ENCODE results near the gene FAM163B.

Gene FAM163B

GRCh38 chr9:133594310-133594709 is 14.9 kb downstream of the FAM163B start:
- no peaks in the 10 kb centered on the region for H3K27me3 ChIP-seq (ENCODE audit: insufficient read depth, poor library complexity, severe bottlenecking)
- TF ChIP-seq CTCF (IDR thresholded peaks at IDR 0.05; ENCODE audit: poor library complexity, severe bottlenecking): no peak
- peaks cover 6% of the 10 kb centered on the region for H3K9me3 ChIP-seq (ENCODE audit: severe bottlenecking)
- H3K4me1 ChIP-seq (ENCODE audit: insufficient read depth, poor library complexity, severe bottlenecking): no peaks in the 10 kb centered on the region
- no peak for DNase-seq (ENCODE audit: low spot score)
- H3K4me3 ChIP-seq (ENCODE audit: severe bottlenecking): no peak overlapping the region
- ATAC-seq (ENCODE audit: low read depth): no peak
- no peak overlapping the region for H3K27ac ChIP-seq (ENCODE audit: poor library complexity, severe bottlenecking)
- H3K36me3 ChIP-seq (ENCODE audit: low read depth): no peaks in the 10 kb centered on the region

GRCh38 chr9:133593587-133594253 is 15.5 kb downstream of the FAM163B start:
- Histone ChIP-seq H3K4me1 (ENCODE audit: insufficient read depth, poor library complexity, severe bottlenecking) (no peaks in the 10 kb centered on the region), H3K36me3 (ENCODE audit: low read depth) (no peaks in the 10 kb centered on the region), H3K4me3 (ENCODE audit: severe bottlenecking) (no peak overlapping the region), H3K27me3 (ENCODE audit: insufficient read depth, poor library complexity, severe bottlenecking) (no peaks in the 10 kb centered on the region), H3K9me3 (ENCODE audit: severe bottlenecking) (peaks cover 6% of the 10 kb centered on the region), H3K27ac (ENCODE audit: poor library complexity, severe bottlenecking) (no peak overlapping the region)
- TF ChIP-seq CTCF (IDR thresholded peaks at IDR 0.05; ENCODE audit: poor library complexity, severe bottlenecking): no peak
- DNase-seq (ENCODE audit: low spot score) (no peak), ATAC-seq (ENCODE audit: low read depth) (no peak)

GRCh38 chr9:133592731-133593409 is 16.3 kb downstream of the FAM163B start:
- no peak for TF ChIP-seq CTCF (IDR thresholded peaks at IDR 0.05; ENCODE audit: poor library complexity, severe bottlenecking)
- Histone ChIP-seq H3K36me3 (ENCODE audit: low read depth) (no peaks in the 10 kb centered on the region), H3K27me3 (ENCODE audit: insufficient read depth, poor library complexity, severe bottlenecking) (no peaks in the 10 kb centered on the region), H3K9me3 (ENCODE audit: severe bottlenecking) (peaks cover 6% of the 10 kb centered on the region), H3K27ac (ENCODE audit: poor library complexity, severe bottlenecking) (no peak overlapping the region), H3K4me1 (ENCODE audit: insufficient read depth, poor library complexity, severe bottlenecking) (no peaks in the 10 kb centered on the region), H3K4me3 (ENCODE audit: severe bottlenecking) (no peak overlapping the region)
- ATAC-seq (ENCODE audit: low read depth) (no peak), DNase-seq (ENCODE audit: low spot score) (no peak)

- Histone ChIP-seq H3K36me3 (ENCODE audit: low read depth) (no peaks in the 10 kb centered on the region), H3K9me3 (ENCODE audit: severe bottlenecking) (no peaks in the 10 kb centered on the region), H3K27ac (ENCODE audit: poor library complexity, severe bottlenecking) (no peak overlapping the region), H3K27me3 (ENCODE audit: insufficient read depth, poor library complexity, severe bottlenecking) (no peaks in the 10 kb centered on the region), H3K4me3 (ENCODE audit: severe bottlenecking) (no peak overlapping the region), H3K4me1 (ENCODE audit: insufficient read depth, poor library complexity, severe bottlenecking) (no peaks in the 10 kb centered on the region)
- DNase-seq (ENCODE audit: low spot score) (no peak), ATAC-seq (ENCODE audit: low read depth) (no peak)
- no peak for TF ChIP-seq CTCF (IDR thresholded peaks at IDR 0.05; ENCODE audit: poor library complexity, severe bottlenecking)
These were observed 17.2 kb downstream of the FAM163B start for GRCh38 chr9:133591985-133592384.

Measured in RWPE2 (cell line).